Colon (tissue), 2 donors: Measurements from ENCODE around the gene KIF25.
"Not testable (repeated sequence)": the region's sequence is repeated elsewhere in the genome, so short reads cannot be mapped to it uniquely, and the experiment has no call there.

Source experiments
- FAIRE-seq: peaks from 2 replicates; lab custom pipeline; 2012; peaks lifted over from hg19 to GRCh38; lab: Jason Lieb, UNC
- donor health status: control.
- donor health status: control.

The KIF25 gene

DNA sequence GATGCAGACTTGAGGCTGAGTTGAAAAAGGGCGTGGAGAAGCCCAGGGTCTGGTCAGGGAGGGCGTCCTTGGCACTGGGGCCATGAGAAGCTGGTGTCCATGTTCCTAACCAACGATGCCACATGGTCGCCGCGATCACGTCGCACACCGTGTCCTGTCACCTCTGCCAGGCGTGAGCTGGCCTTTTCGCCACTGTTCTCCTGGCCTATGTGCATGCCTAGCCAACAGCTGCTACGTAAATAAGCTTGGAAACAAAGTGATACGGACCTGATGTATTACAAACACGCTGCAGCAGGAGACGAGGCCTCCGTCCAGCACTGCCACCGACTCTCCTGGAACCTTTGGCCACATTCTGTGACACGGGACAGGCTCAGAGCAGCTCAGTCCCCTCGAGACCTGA is 22.0 kb upstream of the KIF25 start:
- no peak for FAIRE-seq

DNA sequence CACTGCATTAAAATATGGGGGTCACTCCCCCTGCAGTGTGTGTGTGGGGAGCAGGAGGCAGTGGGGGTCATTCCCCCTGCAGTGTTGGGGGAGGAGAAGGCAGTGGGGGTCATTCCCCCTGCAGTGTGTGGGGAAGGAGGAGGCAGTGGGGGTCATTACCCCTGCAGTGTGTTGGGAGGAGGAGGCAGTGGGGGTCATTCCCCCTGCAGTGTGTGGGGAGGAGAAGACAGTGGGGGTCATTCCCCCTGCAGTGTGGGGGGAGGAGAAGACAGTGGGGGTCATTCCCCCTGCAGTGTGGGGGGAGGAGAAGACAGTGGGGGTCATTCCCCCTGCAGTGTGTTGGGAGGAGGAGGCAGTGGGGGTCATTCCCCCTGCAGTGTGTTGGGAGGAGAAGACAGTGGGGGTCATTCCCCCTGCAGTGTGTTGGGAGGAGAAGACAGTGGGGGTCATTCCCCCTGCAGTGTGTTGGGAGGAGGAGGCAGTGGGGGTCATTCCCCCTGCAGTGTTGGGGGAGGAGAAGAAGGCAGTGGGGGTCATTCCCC is 21.3 kb upstream of the KIF25 start:
- FAIRE-seq: not testable (repeated sequence)

DNA sequence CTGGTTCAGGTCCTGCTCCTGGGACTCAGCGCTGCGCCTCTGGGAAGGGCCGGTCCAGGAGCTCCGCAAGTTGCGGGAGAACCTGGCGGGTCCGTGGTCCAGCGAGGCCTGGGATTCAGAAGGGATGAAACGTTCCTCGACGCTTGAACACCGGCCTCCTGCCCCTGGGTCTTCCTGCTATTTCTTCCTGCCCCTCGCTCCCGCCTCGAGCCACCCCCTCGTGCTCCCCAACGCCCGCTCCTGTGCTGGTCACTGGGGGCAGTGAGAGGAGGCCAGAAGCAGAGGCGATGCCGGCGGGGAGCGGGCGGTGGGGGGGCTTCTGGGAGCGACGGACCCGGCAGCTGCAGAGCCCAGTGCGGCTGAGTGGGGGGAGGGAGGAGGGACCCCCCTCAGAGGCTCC is 20.8 kb upstream of the KIF25 start:
- FAIRE-seq: no peak

DNA sequence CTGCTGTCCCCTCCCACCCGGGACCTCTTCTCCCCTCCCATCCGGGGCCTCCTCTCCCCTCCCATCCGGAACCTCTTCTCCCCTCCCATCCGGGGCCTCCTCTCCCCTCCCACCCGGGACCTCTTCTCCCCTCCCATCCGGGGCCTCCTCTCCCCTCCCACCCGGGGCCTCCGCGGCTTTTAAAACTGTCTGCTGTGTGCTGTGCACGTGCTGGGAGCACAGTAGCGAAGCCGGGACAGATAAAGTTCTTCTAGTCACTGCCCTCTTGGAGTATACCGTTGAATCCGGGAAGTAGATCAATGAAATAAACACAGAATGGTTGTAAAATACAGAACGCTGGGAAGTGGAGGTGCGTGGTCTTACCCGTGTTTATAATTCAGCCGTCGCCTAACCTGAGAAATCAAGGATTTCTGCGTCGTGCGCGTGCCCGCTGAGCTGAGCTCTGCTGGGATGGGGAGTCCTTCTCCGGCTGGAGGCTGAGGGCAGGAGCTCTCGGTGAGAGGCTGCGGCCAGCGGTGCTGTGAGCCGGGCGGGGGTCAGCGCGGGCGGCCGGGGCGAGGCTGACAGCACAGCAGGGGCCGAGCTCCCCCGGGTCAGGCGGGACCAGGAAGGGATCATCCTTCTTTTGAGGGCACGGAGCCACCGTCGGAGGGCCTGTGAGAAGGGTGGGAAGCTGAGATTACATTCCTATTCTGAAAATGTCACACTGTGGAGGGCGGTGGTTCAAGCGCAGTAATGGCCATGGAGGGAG is 19.6 kb upstream of the KIF25 start:
- no peak for FAIRE-seq

DNA sequence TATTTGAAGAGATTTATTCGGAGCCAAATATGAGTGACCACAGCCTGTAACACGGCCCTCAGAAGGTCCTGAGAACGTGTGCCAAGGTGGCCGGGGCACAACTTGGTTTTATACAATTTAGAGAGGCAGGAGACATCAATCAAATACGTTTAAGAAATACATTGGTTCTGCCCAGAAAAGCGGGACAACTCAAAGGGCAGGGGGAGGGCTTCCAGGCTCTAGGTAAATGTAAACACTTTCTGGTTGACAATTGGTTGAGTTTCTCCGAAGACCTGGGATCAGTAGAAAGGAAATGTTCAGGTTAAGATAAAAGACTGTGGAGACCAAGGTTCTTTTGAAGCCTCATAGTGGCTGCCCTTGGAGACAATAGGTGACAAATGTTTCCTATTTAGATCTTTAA is 18.9 kb upstream of the KIF25 start:
- FAIRE-seq: no peak

DNA sequence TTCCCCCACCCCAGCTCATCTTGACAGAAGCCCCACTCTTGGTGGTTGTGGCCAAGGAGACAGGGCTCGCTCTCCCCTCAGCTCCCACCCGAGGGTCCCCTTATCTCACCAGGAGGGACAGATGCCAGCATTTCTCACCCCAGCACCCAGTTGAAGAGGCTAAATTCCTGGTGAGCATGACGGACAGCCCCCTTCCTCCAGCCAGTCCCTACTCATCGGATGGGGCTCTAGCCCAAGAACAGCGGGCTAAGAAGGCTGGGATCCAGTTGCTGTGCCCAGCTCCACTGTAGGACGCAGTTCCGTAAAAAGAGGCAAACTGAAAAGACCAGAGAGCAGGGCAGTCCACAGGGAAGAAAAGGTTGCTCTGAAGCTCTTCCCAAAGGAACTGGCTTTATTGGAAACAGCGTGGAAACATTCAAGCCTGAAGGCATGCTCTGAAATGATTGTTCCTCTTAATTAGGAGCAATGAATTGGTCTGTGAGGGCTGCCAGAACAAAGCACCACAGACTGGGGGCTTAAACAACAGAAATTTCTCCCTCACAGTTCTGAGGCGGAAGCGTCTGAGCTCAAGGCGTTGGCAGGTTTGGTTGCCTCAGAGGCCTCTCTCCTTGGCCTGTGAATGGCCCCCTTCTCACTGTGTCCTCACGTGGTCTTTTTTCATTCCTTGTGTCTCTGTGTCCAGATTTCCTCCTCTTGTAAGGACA is 17.9 kb upstream of the KIF25 start:
- FAIRE-seq: no peak

DNA sequence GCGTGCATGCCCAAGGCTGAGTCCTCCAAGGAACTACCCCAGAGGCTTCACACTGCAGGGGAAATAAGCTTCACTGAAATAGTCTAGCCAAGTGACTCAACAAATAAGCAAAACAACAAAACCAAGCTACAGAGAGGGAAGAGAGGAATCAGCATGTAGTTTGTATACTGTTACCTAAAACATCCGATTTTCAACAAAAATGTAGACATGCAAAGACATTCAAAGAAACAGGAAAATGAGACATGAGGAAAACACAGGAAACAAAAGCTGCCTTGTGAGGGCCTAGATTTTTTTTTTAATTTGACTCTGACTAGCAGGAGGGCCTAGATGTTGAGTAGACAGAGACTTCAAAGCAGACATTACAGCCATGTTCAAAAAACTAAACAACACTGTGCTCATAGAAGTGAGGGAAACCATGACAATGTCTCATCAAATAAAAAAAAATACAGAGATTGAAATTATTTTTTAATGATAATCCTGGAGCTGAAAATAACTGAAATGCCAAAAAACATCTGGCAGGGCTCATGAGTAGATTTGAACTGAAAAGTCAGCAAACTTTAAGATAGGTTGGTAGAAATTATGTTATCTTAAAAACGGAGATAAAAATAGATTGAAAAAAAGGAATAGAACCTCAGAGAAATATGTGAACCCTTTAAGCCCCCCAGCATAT is 16.4 kb upstream of the KIF25 start:
- no peak for FAIRE-seq

DNA sequence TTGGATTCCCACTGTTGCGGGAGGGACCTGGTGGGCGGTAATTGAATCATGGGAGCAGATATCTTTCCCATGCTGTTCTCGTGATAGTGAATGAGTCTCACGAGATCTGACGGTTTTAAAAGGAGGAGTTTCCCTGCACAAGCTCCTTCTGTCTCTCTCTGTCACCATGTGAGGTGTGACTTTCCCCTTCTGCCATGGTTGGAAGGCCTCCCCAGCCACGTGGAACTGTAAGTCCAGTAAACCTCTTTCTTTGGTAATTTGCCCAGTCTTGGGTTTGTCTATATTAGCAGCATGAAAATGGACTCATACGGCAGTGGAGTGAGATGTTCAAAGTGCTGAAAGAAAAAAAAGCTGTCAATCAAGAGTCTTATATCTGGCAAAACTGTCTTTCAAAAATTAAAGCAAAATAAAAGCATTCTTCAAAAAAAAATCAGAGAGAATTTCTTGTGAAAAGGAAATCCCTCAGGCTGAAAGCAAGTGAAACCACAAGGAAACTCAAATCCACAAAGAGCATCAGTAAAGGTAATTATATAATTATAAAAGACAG is 15.5 kb upstream of the KIF25 start:
- no peak for FAIRE-seq

DNA sequence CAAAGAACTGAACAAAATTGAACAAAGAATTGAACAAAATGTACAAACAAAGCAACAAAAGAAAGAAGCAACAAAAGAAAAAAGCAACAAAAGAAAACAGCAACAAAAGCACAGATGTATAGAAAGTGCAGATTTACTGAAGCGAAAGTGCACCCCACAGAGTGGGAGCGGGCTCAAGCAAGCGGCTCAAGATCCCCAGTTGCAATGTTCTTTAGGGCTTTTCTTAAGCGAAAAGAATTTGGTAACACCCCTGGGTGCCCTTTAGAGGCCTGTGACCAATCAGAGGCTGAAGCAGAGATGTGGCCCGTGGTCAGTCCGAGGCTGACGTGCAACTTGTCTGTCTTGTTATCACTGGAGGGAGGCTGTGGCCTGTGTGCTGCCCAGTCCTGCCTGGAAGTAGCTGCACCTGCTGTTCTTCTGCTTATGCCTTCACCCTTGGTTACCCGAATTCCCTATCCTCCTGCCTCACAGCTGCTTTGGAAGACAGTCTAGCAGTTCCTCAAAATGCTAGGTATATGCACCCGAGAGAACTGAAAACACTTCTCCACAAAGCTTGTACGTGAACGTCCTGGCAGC is 13.2 kb upstream of the KIF25 start:
- no peak for FAIRE-seq

DNA sequence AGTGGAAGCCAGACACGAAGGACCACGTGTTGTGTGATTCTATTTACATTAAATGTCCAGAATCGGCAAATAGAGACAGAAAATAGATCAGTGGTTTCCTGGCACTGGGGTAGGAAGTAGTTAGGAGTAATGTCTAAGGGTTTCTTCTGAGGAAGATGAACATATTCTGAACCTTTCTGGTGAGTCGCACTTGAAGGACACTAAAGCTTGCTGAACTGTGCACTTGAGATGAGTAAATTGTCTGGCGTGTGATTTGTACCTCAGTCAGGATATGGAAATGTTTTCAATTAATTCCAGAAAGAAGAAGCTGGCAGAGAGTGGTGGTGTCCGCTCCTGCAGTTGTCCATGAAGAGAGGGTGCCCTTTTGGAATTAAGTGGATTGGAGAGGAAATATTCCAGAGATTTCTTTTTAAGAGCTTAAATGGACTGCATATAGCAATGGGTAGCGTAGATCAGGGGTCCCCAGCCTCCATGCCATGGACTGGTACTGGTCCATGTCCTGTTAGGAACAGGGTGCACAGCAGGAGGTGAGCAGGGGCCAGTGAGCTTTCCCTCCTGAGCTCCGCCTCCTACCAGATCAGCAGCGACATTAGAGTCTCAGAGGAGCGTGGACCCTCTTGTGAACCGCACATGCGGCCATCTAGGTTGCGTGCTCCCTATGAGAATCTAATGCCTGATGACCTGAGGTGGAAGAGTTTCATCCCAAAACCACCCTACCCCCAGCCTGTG is 12.4 kb upstream of the KIF25 start:
- no peak for FAIRE-seq

DNA sequence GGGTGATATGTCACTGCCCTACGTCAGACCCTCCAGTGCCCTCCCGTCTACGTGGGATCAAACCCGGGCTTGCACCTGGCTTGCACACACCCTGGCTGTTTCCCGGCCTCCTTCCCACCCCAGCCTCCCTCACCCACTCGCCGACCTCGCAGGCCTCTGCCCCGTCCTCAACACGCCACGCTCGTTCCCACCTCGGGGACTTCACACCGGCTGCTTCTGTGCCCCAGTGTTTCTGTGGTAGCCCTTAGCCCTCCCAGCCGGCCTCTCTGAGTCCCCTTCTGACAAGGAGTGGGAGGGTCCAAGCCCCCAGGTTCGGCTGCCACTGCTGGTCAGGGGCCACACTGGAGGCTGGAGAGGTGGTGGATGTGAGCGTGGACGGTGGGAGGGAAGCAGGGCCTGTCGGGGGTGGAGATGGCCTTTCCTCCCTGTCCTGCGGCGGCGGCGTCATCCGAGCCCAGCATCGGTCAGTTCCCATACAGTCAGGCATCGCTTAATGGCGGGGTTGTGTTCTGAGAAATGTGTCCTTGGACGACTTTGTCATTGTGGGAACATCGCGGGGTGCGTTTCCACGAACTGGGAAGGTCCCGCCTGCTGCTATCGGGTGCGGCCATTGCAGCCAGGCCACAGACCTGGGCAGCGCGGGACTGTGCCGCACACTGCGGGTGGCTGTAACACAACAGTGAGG is 11.4 kb upstream of the KIF25 start:
- FAIRE-seq: no peak

DNA sequence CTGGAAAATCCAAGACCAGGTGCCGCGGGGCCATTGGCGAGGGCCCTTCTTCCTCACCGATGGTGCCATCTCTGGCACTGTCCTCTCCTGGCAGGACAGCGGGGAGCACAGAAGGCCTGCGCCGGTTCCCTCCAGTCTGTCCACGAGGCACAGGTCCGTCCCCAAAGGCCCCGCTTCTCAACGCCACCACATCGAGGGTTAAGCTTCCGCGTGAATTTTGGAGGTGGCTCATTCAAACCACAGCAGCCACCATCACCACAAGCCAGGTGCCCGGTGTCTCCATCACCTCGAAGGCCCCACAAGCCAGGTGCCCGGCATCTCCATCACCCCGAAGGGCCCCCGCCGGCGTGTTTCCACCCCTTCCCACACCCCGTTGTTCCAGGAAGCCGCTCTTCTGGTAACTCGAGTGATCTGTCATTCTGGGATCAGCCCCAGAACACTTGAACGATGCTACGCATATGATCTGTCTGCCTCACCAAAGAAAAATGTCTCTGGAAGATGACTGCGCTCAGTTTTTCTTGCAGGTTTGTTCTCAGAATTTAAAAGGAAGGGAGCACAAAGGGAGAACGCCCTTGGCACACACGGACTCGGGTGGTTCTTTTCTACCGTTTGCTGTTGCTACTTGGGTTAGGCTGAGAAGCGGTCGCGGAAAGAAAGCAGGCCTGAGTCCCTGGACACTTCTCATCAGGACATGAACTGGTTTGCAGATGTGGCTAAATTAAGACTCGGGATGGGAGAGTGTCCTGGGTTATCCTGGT is 9.9 kb upstream of the KIF25 start:
- FAIRE-seq: no peak

DNA sequence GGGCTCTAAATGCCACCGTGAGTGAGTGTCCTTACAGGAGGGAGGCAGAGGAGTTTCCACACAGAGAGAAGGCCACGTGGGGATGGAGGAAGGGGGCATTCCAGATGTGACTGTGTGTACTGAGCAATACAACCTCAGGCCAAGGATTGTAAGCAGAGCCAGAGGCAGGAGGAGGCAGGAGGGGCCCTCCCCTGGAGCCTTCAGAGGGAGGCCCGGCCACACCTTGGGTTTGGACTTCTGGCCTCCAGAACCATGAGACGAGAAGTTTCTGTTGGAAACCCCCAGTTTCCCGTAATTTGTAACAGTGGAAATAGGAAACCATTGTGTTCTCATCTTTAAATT is 9.3 kb upstream of the KIF25 start:
- no peak for FAIRE-seq

DNA sequence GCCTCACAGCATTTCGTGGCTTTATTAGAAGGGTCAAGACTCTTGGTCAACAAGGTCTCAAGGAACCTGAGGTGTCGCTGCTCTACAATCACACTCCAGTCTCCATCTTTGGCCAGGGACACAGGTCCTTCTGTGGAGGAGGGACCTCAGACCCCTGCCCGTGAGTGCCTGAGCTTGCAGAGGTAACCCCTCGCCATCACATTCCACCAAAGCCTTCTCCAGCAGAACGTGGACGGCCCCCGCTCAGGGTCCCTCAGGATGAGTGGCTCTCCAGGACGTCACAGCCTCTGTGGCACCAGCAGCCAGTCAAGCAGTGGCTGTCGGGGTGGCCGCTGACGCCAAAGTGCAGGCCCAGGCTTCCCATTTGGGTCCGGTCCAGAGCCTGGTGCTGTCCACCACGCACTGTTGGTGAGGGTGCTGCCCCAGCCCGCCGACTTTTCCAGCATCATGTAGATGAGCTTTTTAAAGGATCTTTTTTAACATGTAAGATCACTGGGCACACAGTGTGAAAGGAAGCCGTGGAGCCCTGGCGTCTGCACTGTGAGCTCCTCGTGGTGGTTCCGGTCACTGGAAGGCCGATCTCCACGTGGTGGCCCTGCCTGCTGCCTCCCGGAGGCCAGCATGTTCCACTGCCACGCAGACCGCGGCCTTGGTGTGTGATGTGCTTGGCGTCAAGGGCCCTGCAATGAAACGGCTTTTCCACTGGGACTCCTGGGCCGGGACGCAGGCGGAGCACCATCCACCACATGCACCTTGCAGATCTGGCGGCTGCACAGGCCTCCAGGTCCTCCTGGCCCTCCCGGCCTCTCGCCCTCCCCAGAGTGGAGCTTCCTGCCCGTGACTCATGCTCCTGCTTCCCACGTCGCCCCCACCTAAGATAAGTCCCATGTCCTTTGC is 8.3 kb upstream of the KIF25 start:
- no peak for FAIRE-seq

DNA sequence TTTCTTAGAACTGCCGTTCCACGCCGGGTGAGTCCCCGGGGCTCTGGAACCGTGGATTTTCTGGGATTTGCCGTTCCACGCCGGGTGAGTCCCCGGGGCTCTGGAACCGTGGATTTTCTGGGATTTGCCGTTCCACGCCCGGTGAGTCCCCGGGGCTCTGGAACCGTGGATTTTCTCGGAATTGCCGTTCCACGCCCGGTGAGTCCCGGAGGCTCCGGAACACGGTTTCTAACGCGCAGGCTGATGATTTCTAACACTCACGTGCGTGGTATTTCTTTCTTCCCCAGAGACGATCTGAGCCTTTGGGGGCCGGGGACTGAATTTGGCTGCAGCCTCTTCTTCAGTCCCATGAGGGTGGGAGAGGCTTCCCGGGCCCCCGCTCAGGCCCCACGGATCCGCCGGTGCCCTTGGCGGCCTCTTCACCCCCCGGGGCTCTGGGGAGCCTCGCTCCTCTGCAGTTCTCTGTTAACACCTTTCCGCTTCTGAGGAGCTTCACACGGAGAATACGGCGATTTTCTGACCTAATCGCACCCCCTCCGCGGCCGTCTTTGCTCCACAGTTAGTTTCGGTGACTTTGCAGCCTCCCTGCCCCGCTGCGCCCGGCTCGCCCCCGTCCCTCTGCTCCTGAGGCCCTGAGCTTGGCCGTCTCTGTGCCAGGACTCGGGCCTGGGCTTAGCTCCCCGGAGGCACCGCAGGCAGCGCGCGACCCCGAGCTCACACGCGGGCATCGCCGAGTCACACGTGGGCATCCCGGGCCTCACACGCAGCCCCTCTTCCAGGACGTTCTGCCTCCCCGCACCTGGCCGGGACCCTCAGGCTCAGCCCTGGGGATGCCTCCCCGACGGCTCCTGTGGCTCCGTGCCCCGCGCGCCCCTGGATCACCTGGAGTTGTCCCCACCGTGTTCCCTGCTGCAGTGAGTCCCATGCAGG is 7.2 kb upstream of the KIF25 start:
- no peak for FAIRE-seq

DNA sequence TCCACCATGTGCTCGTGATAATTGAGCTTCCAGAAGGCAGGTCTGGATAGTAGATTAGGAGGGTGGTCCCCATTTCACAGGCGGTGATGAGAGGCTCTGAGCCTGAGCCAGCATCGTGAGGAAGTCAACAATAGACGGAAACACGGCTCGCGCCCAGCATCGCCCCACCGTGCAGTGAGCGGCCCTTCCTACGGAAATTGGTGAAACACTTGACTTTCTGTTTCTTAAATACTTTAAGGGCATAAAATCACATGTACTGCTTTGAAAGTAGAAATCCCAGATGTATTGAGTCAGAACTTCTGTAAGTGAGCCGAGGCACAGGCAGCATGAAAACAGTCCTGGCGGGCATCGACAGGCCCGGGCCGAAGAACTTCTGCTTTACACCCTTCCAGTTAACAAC is 4.3 kb upstream of the KIF25 start:
- FAIRE-seq: no peak

DNA sequence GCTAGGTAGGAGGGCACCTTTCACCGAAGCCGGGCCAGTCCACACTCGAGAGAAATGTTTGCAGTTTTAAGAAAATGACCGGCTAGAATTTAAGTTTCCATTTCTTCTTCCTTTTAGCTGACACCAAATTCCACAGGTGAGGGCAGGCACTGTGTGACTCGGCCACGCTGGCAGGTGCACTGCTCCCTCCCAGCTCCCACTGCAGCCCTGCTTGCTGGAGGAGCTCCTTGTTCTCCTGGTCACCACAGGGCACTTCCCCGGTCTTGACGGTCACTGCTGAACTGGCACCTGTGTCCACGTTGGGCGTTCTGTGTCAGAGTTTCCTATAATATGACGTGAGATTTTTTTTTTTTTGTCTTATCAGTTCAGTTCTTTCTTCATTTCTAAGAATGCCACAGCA is 3.6 kb upstream of the KIF25 start:
- FAIRE-seq: no peak

DNA sequence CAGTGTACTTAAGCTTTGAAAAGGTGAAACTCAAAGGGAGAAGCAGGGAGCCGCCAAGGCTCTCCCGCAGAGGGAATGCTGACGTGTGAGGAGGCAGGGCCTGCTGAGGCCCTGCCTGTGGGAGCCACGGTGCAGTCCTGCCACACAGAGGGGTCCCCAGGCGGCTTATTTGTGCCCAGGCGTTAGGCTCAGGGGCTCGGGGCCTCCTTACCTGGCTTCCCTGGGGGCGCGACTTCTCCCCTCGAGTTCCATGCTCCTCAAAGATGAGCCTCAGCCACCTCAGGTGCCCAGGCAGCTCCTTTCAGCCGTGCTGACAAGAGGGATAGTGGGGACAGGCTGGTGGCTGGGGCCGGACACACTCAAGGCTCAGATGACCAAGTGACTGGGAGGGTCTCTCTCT is 2.2 kb upstream of the KIF25 start:
- no peak for FAIRE-seq
